Measurements from ENCODE around the gene MBD3.

GRCh38 chr19:1630012-1630411 lies 37.3 kb upstream of the MBD3 start:
- TF ChIP-seq EZH2 (IDR thresholded peaks at IDR 0.05; ENCODE audit: low read length, missing control alignments) (no peak), CTCF (conservative IDR thresholded peaks at IDR 0.05 in 1 of 2, IDR thresholded peaks at IDR 0.05 in 1 of 2; ENCODE audit: low read depth in 1 of 2, low read length in 2 of 2) (no peak)

All from fibroblast of lung (primary cell).